Activated T-helper 17 cell treated with anti-CD3 and anti-CD28 coated beads, Interleukin-2, amount 50 U/mL, for 72 hours (primary cell): ENCODE measurements around the gene UGGT2. TPM values are rescaled to one million over a fixed set of nuclear protein-coding genes. Genes with fewer than 3 reads are reported as not detected.

Source experiments
- ATAC-seq: fragments of 150-1000 bp; cut with Tn5 transposase; replicated peaks from 2 replicates; pipeline ENCODE4 v1.10.0; 2021; ENCODE audit warnings: mild to moderate bottlenecking, moderate library complexity
- H3K27ac Mint-ChIP-seq: one replicate; pipeline ENCODE4 v1.8.0; 2022; ENCODE audit warnings: mixed read lengths
- H3K27me3 Mint-ChIP-seq: one replicate; pipeline ENCODE4 v1.8.0; 2022; ENCODE audit warnings: mixed read lengths
- H3K36me3 Mint-ChIP-seq: one replicate; pipeline ENCODE4 v1.8.0; 2022; ENCODE audit warnings: low read depth, mild to moderate bottlenecking, mixed read lengths
- H3K4me1 Mint-ChIP-seq: one replicate; pipeline ENCODE4 v1.8.0; 2022; ENCODE audit warnings: mixed read lengths
- H3K4me3 Mint-ChIP-seq: one replicate; pipeline ENCODE4 v1.8.0; 2022; ENCODE audit warnings: mild to moderate bottlenecking, mixed read lengths
- H3K9me3 Mint-ChIP-seq: one replicate; pipeline ENCODE4 v1.8.0; 2022; ENCODE audit warnings: mixed read lengths
- total RNA-seq, 2 donors: library from RNA; stranded (reverse); gene quantifications; one replicate each; pipeline ENCODE4 v1.2.3, GENCODE V29; 2022

The UGGT2 gene
- total RNA-seq, 2 donors from 2014 or later: 0.24 to 0.67 TPM

DNA sequence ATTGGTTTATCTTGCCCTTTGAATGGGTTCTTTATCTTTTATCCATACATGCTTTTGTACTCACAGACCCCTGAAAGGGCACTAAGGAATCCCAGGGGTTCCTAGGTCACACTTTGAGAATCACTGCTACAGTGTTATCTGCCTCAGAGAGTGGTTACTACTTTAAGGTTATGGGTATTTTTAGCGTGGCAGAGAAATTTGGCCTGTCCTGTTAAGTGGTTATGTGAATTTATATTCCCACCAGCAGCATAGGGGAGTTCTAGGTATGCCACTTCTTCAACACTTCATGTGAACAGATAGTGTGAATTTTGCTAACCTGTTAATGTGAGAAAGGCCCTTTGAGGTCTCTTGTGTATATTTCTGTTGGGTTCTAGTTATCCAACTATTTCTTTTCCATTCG lies 300.5 kb downstream of the UGGT2 start:
- H3K36me3 Mint-ChIP-seq: peaks cover 5% of the 10 kb centered on the region
- H3K4me3 Mint-ChIP-seq: no peak overlapping the region
- no peaks in the 10 kb centered on the region for H3K27me3 Mint-ChIP-seq
- ATAC-seq: no peak
- peaks cover 10% of the 10 kb centered on the region for H3K4me1 Mint-ChIP-seq
- no peaks in the 10 kb centered on the region for H3K9me3 Mint-ChIP-seq
- H3K27ac Mint-ChIP-seq: no peak overlapping the region

Other genes starting within 250 kb of the UGGT2 start
- not detected for gene HS6ST3, start 36.7 kb upstream of the UGGT2 start, total RNA-seq